Neural cell (in vitro differentiated cells): Measurements from ENCODE around the gene PTPN3. TPM values are rescaled to one million over a fixed set of nuclear protein-coding genes. Genes with fewer than 3 reads are reported as not detected.

ENCODE experiments used
- H2AFZ ChIP-seq: fragments of 200-600, 300-800 bp; sonication (generic), shearing (Covaris generic); 2 replicates; pipeline ENCODE4 v1.6.0; 2014; ENCODE audit warnings: low read depth, mild to moderate bottlenecking, antibody characterized with exemption, low read length, moderate library complexity
- H3F3A ChIP-seq: fragments of 200-600 bp; shearing (Covaris generic); 2 replicates; pipeline ENCODE4 v1.6.1; 2016; ENCODE audit warnings: mild to moderate bottlenecking, moderate library complexity, mixed read lengths, antibody characterized with exemption, low read length; ENCODE audit not compliant: insufficient read depth, poor library complexity, severe bottlenecking
- H3K27ac ChIP-seq: fragments of 200-600, 300-800 bp; sonication (generic), shearing (Covaris generic); 2 replicates; pipeline ENCODE4 v1.5.1; 2014; ENCODE audit warnings: mild to moderate bottlenecking, low read length, moderate library complexity
- H3K27me3 ChIP-seq: fragments of 300-800, 200-600 bp; sonication (generic), shearing (Covaris generic); 2 replicates; pipeline ENCODE4 v1.6.0; 2014; ENCODE audit warnings: mild to moderate bottlenecking, low read depth, low read length, moderate library complexity; ENCODE audit not compliant: insufficient read depth
- H3K36me3 ChIP-seq: fragments of 300-800, 200-600 bp; sonication (generic), shearing (Covaris generic); 2 replicates; pipeline ENCODE4 v1.5.1; 2014; ENCODE audit warnings: mild to moderate bottlenecking, antibody characterized with exemption, low read length, moderate library complexity; ENCODE audit not compliant: insufficient read depth
- H3K4me2 ChIP-seq: fragments of 300-800, 200-600 bp; sonication (generic), shearing (Covaris generic); 2 replicates; pipeline ENCODE4 v1.6.0; 2014; ENCODE audit warnings: mild to moderate bottlenecking, low read length
- H3K4me3 ChIP-seq: fragments of 300-800, 200-600 bp; sonication (generic), shearing (Covaris generic); 2 replicates; pipeline ENCODE4 v1.5.1; 2014; ENCODE audit warnings: mild to moderate bottlenecking, low read length, moderate library complexity
- H3K79me2 ChIP-seq: fragments of 200-600 bp; shearing (Covaris generic); replicated peaks from 2 replicates; pipeline ENCODE4 v1.6.0; 2014; ENCODE audit warnings: mild to moderate bottlenecking, low read length, moderate library complexity; ENCODE audit not compliant: insufficient read depth
- H3K9ac ChIP-seq: fragments of 300-800, 200-600 bp; sonication (generic), shearing (Covaris generic); 2 replicates; pipeline ENCODE4 v1.6.1; 2016; ENCODE audit warnings: mild to moderate bottlenecking, low read length, mixed read lengths
- H3K9me2 ChIP-seq: fragments of 200-600 bp; shearing (Covaris generic); 2 replicates; pipeline ENCODE4 v1.6.1; 2016; ENCODE audit warnings: mild to moderate bottlenecking, low read length, mixed read lengths; ENCODE audit not compliant: insufficient read depth
- H3K9me3 ChIP-seq: fragments of 200-600, 300-800 bp; sonication (generic), shearing (Covaris generic); 2 replicates; pipeline ENCODE4 v1.6.1; 2016; ENCODE audit warnings: mild to moderate bottlenecking, mixed run types, low read length, moderate library complexity, mixed read lengths
- H4K20me1 ChIP-seq: fragments of 200-600 bp; shearing (Covaris generic); 2 replicates; pipeline ENCODE4 v1.6.1; 2016; ENCODE audit warnings: mild to moderate bottlenecking, mixed run types; ENCODE audit not compliant: insufficient read depth
- EP300 ChIP-seq: fragments of 450-650 bp; conservative IDR thresholded peaks from 2 replicates; pipeline ENCODE4 v1.6.1; 2014; ENCODE audit warnings: antibody characterized with exemption, mild to moderate bottlenecking, moderate library complexity; ENCODE audit not compliant: poor library complexity, severe bottlenecking
- EZH2 ChIP-seq: fragments of 200-600, 300-800 bp; shearing (Covaris generic), sonication (generic); IDR thresholded peaks from 2 replicates; pipeline ENCODE4 v1.6.1; 2014; ENCODE audit warnings: antibody characterized with exemption, low read length, borderline replicate concordance, mild to moderate bottlenecking; ENCODE audit not compliant: insufficient read depth, poor library complexity, severe bottlenecking
- MXI1 ChIP-seq: fragments of 450-650 bp; conservative IDR thresholded peaks from 2 replicates; pipeline ENCODE4 v1.6.1; 2014; ENCODE audit warnings: antibody characterized with exemption, mild to moderate bottlenecking; ENCODE audit not compliant: poor library complexity, severe bottlenecking
- POLR2AphosphoS5 ChIP-seq: IDR thresholded peaks from 2 replicates; pipeline ENCODE4 v1.6.1; 2012
- RAD21 ChIP-seq: fragments of 450-650 bp; conservative IDR thresholded peaks from 2 replicates; pipeline ENCODE4 v1.6.1; 2014; ENCODE audit warnings: antibody characterized with exemption, mild to moderate bottlenecking, moderate library complexity
- SMC3 ChIP-seq: fragments of 450-650 bp; conservative IDR thresholded peaks from 2 replicates; pipeline ENCODE4 v1.6.1; 2014; ENCODE audit warnings: antibody characterized with exemption, mild to moderate bottlenecking, moderate library complexity; ENCODE audit not compliant: poor library complexity
- TAF1 ChIP-seq: IDR thresholded peaks from 2 replicates; pipeline ENCODE4 v1.6.1; 2012; ENCODE audit warnings: low read depth
- polyA plus RNA-seq: library from polyadenylated mRNA; depleted of rRNA; stranded (reverse); fragments of >200 nt; gene quantifications from 2 replicates; pipeline ENCODE4 v1.2.3, GENCODE V29; 2014
- TF ChIP-seq, protein P1 (sequence below): IDR thresholded peaks from 2 replicates; pipeline ENCODE4 v1.6.1; 2012; ENCODE audit warnings: borderline replicate concordance
- TF ChIP-seq, protein P2 (sequence below): fragments of 450-650 bp; IDR thresholded peaks from 2 replicates; pipeline ENCODE4 v1.5.1; 2014; ENCODE audit warnings: antibody characterized with exemption, mild to moderate bottlenecking, moderate library complexity; ENCODE audit not compliant: poor library complexity, severe bottlenecking

The PTPN3 gene
- polyA plus RNA-seq, 1 donor from 2014 or later, result 3.8 TPM

DNA sequence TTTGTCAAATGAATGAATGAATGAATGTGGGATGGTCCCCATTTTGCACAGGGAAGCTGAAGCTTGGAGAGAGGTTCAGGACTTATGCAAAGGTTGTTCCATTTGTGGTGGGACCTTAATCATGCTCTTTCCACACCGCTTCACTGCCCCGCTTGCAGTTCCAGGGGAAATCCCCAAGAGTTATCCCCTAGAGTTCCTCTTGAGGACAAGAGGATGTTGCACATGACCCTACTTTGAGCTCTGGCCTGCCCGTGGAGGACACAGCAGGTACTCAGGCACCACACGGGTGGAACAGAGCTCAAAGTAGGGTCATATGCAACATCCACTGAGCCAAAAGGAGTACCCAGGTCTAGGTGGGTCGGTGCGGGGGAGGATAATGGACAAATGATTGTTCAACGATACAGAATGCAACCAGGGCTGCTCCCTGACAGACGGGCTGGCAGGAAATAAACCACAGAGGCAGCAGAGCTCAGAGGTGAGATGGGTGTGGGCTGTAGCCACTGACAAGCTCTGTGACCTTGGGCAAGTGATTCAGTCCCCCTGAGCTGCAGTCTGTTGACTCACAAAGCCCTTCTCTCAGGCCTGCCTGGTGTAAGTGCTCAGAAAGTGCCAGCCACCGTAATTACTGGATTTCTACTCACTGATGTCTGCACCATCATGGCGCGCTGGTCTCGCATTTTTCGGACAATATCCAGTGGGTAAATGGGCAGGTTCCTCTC, 116.9 kb downstream of the PTPN3 start:
- no peaks in the 10 kb centered on the region for H3K9me3 ChIP-seq
- no peak overlapping the region for H3K27ac ChIP-seq
- no peaks in the 10 kb centered on the region for H3K27me3 ChIP-seq
- H3K36me3 ChIP-seq, result no peaks in the 10 kb centered on the region
- no peak overlapping the region for H3K4me2 ChIP-seq
- H4K20me1 ChIP-seq, result no peaks in the 10 kb centered on the region
- H2AFZ ChIP-seq, result no peak overlapping the region
- H3K9me2 ChIP-seq, result no peaks in the 10 kb centered on the region
- no peaks in the 10 kb centered on the region for H3K79me2 ChIP-seq
- no peaks in the 10 kb centered on the region for H3F3A ChIP-seq
- no peak for TF ChIP-seq EZH2
- TF ChIP-seq POLR2AphosphoS5, result no peak
- TF ChIP-seq, protein P1, sequence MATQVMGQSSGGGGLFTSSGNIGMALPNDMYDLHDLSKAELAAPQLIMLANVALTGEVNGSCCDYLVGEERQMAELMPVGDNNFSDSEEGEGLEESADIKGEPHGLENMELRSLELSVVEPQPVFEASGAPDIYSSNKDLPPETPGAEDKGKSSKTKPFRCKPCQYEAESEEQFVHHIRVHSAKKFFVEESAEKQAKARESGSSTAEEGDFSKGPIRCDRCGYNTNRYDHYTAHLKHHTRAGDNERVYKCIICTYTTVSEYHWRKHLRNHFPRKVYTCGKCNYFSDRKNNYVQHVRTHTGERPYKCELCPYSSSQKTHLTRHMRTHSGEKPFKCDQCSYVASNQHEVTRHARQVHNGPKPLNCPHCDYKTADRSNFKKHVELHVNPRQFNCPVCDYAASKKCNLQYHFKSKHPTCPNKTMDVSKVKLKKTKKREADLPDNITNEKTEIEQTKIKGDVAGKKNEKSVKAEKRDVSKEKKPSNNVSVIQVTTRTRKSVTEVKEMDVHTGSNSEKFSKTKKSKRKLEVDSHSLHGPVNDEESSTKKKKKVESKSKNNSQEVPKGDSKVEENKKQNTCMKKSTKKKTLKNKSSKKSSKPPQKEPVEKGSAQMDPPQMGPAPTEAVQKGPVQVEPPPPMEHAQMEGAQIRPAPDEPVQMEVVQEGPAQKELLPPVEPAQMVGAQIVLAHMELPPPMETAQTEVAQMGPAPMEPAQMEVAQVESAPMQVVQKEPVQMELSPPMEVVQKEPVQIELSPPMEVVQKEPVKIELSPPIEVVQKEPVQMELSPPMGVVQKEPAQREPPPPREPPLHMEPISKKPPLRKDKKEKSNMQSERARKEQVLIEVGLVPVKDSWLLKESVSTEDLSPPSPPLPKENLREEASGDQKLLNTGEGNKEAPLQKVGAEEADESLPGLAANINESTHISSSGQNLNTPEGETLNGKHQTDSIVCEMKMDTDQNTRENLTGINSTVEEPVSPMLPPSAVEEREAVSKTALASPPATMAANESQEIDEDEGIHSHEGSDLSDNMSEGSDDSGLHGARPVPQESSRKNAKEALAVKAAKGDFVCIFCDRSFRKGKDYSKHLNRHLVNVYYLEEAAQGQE, result no peak
- TF ChIP-seq, protein P2, sequence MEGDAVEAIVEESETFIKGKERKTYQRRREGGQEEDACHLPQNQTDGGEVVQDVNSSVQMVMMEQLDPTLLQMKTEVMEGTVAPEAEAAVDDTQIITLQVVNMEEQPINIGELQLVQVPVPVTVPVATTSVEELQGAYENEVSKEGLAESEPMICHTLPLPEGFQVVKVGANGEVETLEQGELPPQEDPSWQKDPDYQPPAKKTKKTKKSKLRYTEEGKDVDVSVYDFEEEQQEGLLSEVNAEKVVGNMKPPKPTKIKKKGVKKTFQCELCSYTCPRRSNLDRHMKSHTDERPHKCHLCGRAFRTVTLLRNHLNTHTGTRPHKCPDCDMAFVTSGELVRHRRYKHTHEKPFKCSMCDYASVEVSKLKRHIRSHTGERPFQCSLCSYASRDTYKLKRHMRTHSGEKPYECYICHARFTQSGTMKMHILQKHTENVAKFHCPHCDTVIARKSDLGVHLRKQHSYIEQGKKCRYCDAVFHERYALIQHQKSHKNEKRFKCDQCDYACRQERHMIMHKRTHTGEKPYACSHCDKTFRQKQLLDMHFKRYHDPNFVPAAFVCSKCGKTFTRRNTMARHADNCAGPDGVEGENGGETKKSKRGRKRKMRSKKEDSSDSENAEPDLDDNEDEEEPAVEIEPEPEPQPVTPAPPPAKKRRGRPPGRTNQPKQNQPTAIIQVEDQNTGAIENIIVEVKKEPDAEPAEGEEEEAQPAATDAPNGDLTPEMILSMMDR, result no peak
- TF ChIP-seq TAF1, result no peak
- no peak for TF ChIP-seq RAD21
- TF ChIP-seq EP300, result no peak
- TF ChIP-seq MXI1, result no peak
- TF ChIP-seq SMC3, result no peak
- H3K9ac ChIP-seq, result no peak overlapping the region
- no peak overlapping the region for H3K4me3 ChIP-seq

DNA sequence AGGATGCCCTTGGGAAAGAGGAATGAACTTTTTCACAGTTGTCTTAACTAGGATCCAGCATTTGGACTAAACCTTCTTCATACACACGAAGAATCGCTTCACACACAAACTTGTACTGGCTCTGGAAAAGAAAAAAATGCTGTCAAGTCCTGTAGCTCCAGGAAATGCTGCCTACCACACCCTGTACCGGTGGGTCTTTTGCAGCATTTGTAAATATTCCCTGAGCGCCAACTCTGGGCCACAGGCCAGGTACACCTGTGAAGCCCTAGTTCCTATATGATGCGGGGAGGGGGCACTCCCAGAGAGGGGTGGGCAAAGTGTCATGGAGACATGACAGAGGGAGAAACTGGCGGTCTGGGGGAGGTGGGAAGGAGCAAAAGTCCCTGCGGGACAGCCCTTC, 118.6 kb downstream of the PTPN3 start:
- Histone ChIP-seq H3F3A (no peaks in the 10 kb centered on the region), H2AFZ (no peak overlapping the region), H3K9me3 (no peaks in the 10 kb centered on the region), H3K9ac (no peak overlapping the region), H4K20me1 (no peaks in the 10 kb centered on the region), H3K36me3 (no peaks in the 10 kb centered on the region), H3K4me3 (no peak overlapping the region), H3K79me2 (no peaks in the 10 kb centered on the region), H3K4me2 (no peak overlapping the region), H3K9me2 (no peaks in the 10 kb centered on the region), H3K27me3 (no peaks in the 10 kb centered on the region), H3K27ac (no peak overlapping the region)
- TF ChIP-seq RAD21, result no peak
- TF ChIP-seq, protein P2, result no peak
- no peak for TF ChIP-seq EP300
- no peak for TF ChIP-seq SMC3
